Panc1 (cell line): ENCODE measurements around the gene RPRD1A. TPM values are rescaled to one million over a fixed set of nuclear protein-coding genes. Genes with fewer than 3 reads are reported as not detected.

Experiments used
- ATAC-seq: fragments of 200-7000 bp; cut with Tn5 transposase; 2 replicates; pipeline ENCODE4 v1.9.1; 2020; ENCODE audit warnings: mild to moderate bottlenecking, moderate library complexity
- BruUV-seq: library from RNA; stranded (reverse); fragments of 400-500 nt; replicated peaks from 2 replicates; lab custom pipeline; 2021; lab: Mats Ljungman, UMichigan
- CTCF ChIA-PET: fragments of 300-600 bp; sonication (Branson Sonifier 250); formaldehyde crosslinking; loops from one replicate; lab custom pipeline; 2022; ENCODE audit warnings: antibody characterized with exemption; lab: Charles Lee
- POLR2A ChIA-PET: fragments of 300-600 bp; sonication (Branson Sonifier 250); formaldehyde crosslinking; loops from one replicate; lab custom pipeline; 2022; ENCODE audit warnings: antibody characterized with exemption; lab: Charles Lee
- DNase-seq: peaks from one replicate; pipeline ENCODE4 v3.0.0-alpha.2; 2010; ENCODE audit warnings: low read depth, low spot score
- H3K27ac ChIP-seq: 2 replicates; pipeline ENCODE4 v1.5.1; 2011; ENCODE audit warnings: mild to moderate bottlenecking, low read length, inconsistent platforms
- H3K27me3 ChIP-seq: fragments of 200-500 bp; sonication (Bioruptor generic); 2 replicates; pipeline ENCODE4 v1.6.0; 2014; ENCODE audit warnings: low read length, inconsistent platforms; ENCODE audit not compliant: control insufficient read depth, insufficient read depth
- H3K36me3 ChIP-seq: fragments of 200-500 bp; sonication (Bioruptor generic); 2 replicates; pipeline ENCODE4 v1.5.1; 2014; ENCODE audit warnings: inconsistent platforms, mild to moderate bottlenecking, low read length, moderate library complexity; ENCODE audit not compliant: control insufficient read depth, insufficient read depth
- H3K4me1 ChIP-seq: 2 replicates; pipeline ENCODE4 v1.5.1; 2011; ENCODE audit warnings: inconsistent platforms, mild to moderate bottlenecking, low read length, moderate library complexity; ENCODE audit not compliant: control insufficient read depth, insufficient read depth
- H3K4me3 ChIP-seq, 2 experiments: 2 replicates each; pipeline ENCODE4 v1.5.1; 2011 to 2012; ENCODE audit warnings: low read depth in 2 of 2, low read length in 2 of 2, mild to moderate bottlenecking in 2 of 2, inconsistent platforms in 1 of 2, moderate library complexity in 1 of 2
- H3K9me3 ChIP-seq: fragments of 200-500 bp; sonication (Bioruptor generic); 2 replicates; pipeline ENCODE4 v1.5.1; 2014; ENCODE audit warnings: low read depth, mild to moderate bottlenecking, inconsistent platforms, low read length, moderate library complexity; ENCODE audit not compliant: control insufficient read depth, insufficient read depth
- POLR2AphosphoS5 ChIP-seq: IDR thresholded peaks from 2 replicates; pipeline ENCODE4 v1.6.1; 2012; ENCODE audit warnings: mild to moderate bottlenecking, low read depth, low read length, moderate library complexity
- SIN3A ChIP-seq: IDR thresholded peaks from 2 replicates; pipeline ENCODE4 v1.6.1; 2012; ENCODE audit warnings: low read depth, mild to moderate bottlenecking, low read length, moderate library complexity, borderline replicate concordance; ENCODE audit not compliant: insufficient read depth
- TCF7L2 ChIP-seq: IDR thresholded peaks from 2 replicates; pipeline ENCODE4 v1.6.1; 2011; ENCODE audit warnings: mild to moderate bottlenecking, low read depth, low read length, inconsistent platforms
- in situ Hi-C: cut with HindIII; loops from 2 replicates; pipeline ENCODE4 v1.10.0; 2016; ENCODE audit warnings: low sequenced_read_pairs, low pct_unique_long_range_greater_than_20kb
- intact Hi-C: fragments of 100-400 bp; cut with micrococcal nuclease; formaldehyde crosslinking; loops from one replicate; pipeline ENCODE4 v1.10.0; 2022; ENCODE audit not compliant: unreplicated experiment
- total RNA-seq: library from RNA; stranded (reverse); gene quantifications from one replicate; pipeline ENCODE4 v1.2.1, GENCODE V29; 2021; ENCODE audit not compliant: unreplicated experiment
- TF ChIP-seq, protein P1 (sequence below), 2 experiments: IDR thresholded peaks; 2 replicates each; pipeline ENCODE4 v1.6.1; 2011 to 2012; ENCODE audit warnings: low read depth in 2 of 2, control low read depth in 1 of 2, low read length in 1 of 2, mild to moderate bottlenecking in 1 of 2, moderate library complexity in 1 of 2; ENCODE audit not compliant: insufficient read depth in 1 of 2
- TF ChIP-seq, protein P2 (sequence below): fragments of 450-650 bp; IDR thresholded peaks from 2 replicates; pipeline ENCODE4 v1.5.1; 2017; ENCODE audit warnings: mild to moderate bottlenecking

Gene RPRD1A
- total RNA-seq, 1 experiment from 2014 or later: 44.0 TPM

DNA sequence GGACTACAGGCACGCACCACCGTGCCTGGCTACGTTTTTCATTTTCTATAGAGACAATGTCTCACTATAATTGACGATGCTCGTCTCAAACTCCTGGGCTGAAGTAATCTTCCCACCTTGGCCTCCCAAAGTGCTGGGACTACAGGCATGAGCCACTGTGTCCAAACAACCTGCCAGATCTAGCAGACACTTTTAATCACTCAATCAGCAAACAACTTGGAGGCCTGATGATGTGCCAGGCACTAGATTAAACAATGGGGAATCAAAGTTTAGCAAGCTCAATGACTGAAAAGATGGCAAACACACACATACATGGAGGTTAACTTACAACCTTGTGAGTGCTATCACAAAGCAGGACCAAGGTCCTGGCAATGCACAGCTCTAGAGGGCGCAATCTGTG lies 124.7 kb downstream of the RPRD1A start:
- Histone ChIP-seq H3K4me3 (no peak overlapping the region), H3K9me3 (no peaks in the 10 kb centered on the region), H3K27ac (peak overlapping the region; percentile 29; the same call in 1 of the 2 replicates), H3K27me3 (no peaks in the 10 kb centered on the region), H3K4me1 (peaks cover 39% of the 10 kb centered on the region), H3K36me3 (no peaks in the 10 kb centered on the region)
- ChIA-PET CTCF (no interaction called here), POLR2A (no interaction called here)
- BruUV-seq: no TSS peak
- ATAC-seq: no peak
- in situ Hi-C loops: no loop called here
- TF ChIP-seq POLR2AphosphoS5: no peak
- TF ChIP-seq SIN3A: no peak
- no peak for TF ChIP-seq TCF7L2
- TF ChIP-seq, protein P1, sequence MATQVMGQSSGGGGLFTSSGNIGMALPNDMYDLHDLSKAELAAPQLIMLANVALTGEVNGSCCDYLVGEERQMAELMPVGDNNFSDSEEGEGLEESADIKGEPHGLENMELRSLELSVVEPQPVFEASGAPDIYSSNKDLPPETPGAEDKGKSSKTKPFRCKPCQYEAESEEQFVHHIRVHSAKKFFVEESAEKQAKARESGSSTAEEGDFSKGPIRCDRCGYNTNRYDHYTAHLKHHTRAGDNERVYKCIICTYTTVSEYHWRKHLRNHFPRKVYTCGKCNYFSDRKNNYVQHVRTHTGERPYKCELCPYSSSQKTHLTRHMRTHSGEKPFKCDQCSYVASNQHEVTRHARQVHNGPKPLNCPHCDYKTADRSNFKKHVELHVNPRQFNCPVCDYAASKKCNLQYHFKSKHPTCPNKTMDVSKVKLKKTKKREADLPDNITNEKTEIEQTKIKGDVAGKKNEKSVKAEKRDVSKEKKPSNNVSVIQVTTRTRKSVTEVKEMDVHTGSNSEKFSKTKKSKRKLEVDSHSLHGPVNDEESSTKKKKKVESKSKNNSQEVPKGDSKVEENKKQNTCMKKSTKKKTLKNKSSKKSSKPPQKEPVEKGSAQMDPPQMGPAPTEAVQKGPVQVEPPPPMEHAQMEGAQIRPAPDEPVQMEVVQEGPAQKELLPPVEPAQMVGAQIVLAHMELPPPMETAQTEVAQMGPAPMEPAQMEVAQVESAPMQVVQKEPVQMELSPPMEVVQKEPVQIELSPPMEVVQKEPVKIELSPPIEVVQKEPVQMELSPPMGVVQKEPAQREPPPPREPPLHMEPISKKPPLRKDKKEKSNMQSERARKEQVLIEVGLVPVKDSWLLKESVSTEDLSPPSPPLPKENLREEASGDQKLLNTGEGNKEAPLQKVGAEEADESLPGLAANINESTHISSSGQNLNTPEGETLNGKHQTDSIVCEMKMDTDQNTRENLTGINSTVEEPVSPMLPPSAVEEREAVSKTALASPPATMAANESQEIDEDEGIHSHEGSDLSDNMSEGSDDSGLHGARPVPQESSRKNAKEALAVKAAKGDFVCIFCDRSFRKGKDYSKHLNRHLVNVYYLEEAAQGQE (IDR thresholded peaks at IDR 0.05; ENCODE audit: insufficient read depth in 1 of 2, low read depth in 2 of 2, low read length in 1 of 2): no peak
- TF ChIP-seq, protein P2, sequence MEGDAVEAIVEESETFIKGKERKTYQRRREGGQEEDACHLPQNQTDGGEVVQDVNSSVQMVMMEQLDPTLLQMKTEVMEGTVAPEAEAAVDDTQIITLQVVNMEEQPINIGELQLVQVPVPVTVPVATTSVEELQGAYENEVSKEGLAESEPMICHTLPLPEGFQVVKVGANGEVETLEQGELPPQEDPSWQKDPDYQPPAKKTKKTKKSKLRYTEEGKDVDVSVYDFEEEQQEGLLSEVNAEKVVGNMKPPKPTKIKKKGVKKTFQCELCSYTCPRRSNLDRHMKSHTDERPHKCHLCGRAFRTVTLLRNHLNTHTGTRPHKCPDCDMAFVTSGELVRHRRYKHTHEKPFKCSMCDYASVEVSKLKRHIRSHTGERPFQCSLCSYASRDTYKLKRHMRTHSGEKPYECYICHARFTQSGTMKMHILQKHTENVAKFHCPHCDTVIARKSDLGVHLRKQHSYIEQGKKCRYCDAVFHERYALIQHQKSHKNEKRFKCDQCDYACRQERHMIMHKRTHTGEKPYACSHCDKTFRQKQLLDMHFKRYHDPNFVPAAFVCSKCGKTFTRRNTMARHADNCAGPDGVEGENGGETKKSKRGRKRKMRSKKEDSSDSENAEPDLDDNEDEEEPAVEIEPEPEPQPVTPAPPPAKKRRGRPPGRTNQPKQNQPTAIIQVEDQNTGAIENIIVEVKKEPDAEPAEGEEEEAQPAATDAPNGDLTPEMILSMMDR: no peak
- intact Hi-C loops: no loop called here
- DNase-seq: no peak

DNA sequence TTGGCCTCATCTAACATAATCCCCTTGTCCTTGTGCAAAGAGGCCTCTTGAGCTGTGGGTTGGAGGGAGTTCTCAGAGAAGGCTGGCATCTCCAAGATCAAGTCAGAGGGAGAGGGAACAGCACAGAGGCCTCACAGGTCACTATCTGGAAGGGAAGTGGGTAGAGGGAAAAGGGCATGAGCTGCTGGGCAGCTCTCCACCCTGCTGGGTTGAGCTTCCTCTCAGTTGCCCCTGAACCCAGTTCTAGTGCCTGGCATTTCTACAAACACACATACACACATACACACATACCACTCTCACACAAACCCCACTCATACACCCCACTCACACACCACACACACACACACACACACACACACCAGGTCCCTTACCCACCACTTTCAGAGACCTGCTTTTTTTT lies 125.2 kb downstream of the RPRD1A start:
- TF ChIP-seq TCF7L2 (no peak), POLR2AphosphoS5 (no peak), SIN3A (no peak)
- TF ChIP-seq, protein P2: no peak
- TF ChIP-seq, protein P1 (IDR thresholded peaks at IDR 0.05; ENCODE audit: insufficient read depth in 1 of 2, low read depth in 2 of 2, low read length in 1 of 2): no peak
- DNase-seq: no peak
- Histone ChIP-seq H3K27ac (peak overlapping the region; percentile 77), H3K4me1 (peaks cover 44% of the 10 kb centered on the region), H3K36me3 (no peaks in the 10 kb centered on the region), H3K9me3 (no peaks in the 10 kb centered on the region), H3K27me3 (no peaks in the 10 kb centered on the region), H3K4me3 (no peak overlapping the region)
- in situ Hi-C loops (no loop called here), intact Hi-C loops (no loop called here)
- no peak for ATAC-seq
- ChIA-PET POLR2A (no interaction called here), CTCF (no interaction called here)
- BruUV-seq: no TSS peak
